ENCODE data around the gene MGAT4C. TPM values are rescaled to one million over a fixed set of nuclear protein-coding genes. Genes with fewer than 3 reads are reported as not detected.

Gene MGAT4C
- total RNA-seq: under 0.01 TPM in 2 replicates

GRCh38 chr12:86256163-86256562 lies at the start of gene MGAT4C:
MGAT4C (minus strand) TSS chr12:86256391.

